HG03064 (cell line): ENCODE measurements around the gene CDH4.

Experiments
- ATAC-seq: cut with Tn5 transposase; IDR thresholded peaks from one replicate; pipeline ENCODE4 v1.9.1; 2021; ENCODE audit warnings: low read depth; ENCODE audit not compliant: unreplicated experiment

The CDH4 gene

DNA sequence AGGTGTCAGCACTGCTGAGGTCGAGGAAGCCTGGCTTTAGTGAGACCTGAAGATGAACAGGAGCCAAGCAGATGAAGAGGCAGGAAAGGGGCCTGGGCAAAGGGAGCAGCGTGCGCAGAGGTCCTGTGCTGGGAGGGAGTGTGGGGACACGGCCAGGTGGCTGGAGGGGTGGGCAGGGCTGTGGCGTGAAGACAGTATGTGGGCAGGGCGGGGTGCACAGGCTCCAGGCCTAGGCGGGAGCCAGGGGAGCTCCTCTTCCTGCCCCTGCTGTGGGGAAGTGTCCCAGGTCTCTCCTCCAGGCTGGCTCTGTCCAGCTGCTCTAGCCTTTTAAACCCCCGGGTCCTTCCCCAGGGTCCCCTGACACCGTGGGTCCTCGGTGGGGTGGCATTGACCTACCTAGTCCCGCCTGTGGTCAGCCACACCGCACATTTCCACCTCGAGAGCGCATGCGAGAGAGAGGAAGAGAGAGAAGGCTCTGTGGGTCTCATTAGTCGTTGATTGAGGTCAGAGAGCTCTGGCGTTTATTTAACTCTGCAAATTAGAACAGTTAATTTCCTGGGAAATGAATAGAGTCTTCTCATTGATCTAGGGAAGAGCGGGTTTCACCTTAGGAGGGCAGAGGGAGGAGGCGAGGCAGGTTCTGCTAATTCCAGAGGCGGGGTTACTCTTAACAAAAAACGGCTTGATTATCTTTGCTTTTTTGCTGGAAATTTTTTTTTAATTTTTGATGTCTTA is 68.8 kb downstream of the CDH4 start:
- ATAC-seq, result no peak

DNA sequence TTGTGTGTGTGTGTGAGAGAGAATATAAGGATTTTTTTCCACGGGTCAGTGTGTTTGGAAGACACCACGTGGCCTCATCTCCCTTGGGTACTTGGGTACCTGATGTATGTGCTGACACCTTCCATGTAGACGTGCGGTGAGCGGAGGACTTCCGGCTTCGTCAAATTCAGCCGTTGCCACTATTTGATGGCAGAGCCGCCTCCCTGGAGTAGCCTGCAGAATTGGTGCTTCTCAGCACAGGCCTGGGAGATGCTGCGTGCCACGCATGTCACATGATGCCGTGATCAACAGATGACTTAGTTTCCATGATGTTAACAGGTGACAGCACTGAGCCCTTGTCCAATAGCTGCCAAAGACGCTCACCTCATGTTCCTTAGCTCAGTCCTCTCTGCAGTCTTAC is 69.4 kb downstream of the CDH4 start:
- ATAC-seq, result no peak

DNA sequence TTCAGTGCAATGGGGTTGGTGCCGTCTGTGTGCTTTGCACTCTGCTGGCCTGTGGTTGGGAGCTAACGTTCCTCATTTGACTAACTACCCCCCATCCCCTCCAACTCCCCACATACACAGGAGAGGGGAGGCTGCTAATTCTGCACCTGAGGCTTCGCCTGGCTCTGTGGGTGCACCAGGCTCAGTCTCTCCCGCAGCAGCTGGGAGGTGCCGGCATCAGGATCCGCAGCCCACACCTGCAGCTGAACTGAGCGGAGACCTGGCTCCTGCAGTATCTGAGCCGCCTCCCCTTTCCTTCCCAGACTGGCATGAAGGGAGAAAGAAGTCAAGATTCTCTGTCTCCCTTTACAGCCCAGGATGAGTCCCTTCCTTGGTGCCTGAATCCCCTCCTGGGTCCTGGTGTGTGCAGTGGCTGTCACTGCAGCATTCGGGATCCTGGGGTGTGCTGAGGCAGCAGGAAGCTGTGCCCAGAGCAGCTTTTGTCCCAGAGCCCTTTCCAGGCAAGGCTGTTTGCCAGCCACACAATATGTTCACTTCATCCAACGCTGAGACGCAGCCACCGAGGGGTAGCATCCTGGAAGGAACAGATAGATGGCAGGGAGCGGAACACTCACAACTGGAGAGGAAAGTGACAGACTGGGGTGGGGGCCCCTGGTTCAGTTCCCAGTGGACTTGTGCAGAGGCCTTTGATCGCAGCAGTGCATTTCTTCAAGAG is 70.2 kb downstream of the CDH4 start:
- no peak for ATAC-seq

DNA sequence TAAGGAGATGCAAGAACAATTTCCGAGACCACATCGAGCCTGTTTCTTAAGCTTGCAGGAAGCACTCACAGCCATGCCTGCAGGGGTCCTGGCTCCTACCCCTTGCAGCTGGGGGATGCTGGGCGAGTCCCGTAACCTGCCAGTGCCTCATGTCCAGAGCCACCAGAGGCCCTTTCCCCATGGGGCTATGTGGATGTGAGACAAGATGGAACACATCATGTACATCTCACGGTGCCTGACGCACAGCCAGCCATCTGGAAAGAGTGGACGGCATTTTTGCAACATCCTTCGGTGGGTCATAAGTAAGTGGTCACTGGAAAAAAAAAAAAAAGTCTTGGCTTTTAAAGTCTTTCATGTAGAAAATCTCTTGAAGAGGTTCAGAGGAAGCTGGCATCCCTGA is 72.8 kb downstream of the CDH4 start:
- no peak for ATAC-seq

DNA sequence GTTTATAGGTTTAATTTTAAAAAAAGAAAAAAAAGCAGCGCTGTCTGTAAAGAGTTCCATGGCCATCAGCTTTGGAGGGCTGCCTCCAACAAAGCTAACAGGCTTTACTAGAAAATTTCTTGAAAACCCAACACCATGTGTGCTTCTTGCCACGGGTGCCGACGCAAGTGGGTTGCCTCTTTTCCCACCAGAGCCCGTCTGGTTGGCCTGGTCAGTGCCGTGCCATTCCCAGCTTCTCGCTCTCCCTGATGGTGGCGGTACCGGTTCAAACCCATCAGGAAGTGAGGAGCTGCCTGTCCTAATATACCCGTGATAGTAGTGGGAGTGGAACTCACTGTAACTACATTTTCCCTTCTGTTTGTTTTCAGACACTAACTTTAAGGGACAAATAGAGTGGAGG is 73.7 kb downstream of the CDH4 start:
- no peak for ATAC-seq

DNA sequence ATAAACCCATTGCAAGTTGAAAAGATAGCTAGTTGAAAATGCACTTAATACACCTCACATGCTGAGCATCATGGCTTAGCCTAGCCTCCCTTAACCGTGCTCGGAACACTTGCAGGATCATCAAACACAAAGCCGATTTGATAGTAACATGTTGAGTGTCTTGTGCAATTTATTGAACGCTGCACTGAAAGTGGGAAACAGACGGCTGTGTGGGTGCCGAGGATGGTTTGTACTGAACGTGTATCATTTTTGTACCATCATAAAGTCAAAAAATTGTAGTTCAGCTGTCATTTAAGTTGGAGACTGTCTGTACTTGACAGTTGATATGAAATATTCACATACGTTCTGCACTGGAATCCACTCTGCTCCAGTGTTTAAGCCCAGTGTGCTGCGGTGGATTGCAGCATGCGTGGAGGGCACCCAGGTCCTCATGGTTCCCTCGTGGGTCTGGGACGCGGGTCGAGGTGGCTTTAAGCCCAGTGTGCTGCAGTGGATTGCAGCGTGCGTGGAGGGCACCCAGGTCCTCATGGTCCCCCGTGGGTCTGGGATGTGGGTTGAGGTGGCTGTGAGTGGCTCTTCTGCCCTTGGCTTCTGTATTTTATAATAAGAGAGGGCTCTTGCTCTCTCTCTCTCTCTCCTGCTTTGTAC is 77.0 kb downstream of the CDH4 start:
- ATAC-seq, result no peak

DNA sequence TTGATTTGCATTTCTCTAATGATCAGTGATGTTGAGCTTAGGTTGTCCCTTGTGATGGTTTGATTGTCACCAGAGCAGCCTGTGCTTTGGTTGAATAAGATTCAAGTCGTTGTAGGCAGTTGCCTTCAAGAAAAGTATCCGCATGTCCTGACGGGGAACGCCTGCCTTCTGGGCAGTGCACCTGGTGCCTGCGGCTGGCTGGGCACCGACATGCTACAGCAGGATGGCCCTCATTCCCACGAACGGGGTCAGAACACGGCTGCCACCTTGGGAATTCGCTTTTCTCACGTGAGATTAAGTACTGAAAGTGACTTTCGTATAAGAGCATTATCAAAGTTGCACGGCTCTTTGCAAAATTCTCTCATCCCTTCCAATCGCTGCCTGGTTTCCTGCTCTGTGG is 78.4 kb downstream of the CDH4 start:
- no peak for ATAC-seq

DNA sequence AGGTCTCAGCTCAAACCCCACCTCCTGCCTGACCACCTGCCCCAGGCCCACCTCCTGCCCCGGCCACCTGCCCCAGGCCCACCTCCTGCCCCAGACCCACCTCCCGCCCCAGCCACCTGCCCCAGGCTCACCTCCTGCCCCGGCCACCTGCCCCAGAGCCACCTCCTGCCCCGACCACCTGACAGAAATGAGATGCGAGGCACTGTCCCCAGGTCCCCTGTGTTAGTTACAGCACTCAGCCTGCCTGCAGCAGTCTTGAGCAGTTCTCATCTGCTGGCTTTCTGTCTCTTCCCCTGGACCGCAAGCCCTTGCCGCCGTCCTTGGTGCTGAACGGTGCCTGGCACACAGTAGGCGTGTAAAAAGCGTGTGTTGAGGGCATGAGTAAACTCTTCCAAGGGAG is 79.5 kb downstream of the CDH4 start:
- ATAC-seq, result no peak

DNA sequence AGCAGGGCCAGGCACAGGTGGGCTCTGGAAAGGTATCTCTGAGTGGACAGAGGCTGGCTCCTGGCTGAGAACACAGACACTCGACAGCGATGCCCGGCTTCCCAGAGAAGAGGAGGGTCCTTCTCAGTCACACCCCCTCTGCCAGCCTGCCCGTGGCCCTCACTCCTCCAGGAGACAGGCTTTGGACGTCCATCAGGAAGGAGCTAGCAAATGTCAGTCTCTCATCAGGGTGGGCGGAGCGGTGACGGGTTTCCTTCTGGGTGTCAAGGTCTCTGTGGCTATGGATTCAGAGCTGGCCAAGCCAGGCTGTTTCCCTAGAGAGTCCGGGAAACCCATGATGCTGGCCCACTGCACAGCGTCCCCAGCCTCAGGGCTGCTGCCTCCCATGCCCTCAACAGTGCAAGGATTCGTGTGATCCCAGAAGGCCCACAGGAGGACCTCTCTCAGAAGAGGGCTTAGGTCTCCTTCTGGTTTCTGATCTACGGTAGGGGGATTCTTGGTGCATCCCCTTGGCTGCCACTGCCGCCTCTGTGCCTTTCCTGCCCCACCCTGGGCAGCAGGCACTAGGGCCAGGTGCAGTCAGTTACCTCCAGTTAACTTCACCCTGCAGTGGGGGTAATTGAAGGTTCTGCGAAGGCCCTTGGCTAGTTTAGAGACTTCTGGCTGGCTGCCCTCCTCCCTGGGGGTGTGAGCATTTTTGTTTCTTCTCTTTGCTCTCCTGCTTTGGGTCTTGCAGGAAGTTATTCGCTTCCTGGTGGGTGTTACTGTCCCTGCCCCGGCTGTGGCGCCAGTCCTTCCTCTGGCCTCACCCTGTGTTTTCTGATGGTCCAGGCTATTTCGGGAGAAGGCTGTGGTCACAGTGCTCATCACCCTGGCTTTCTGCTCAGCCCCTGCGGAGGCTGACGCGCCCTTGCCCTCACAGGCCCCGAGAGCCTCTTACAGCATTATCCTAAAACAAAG is 80.2 kb downstream of the CDH4 start:
- no peak for ATAC-seq

DNA sequence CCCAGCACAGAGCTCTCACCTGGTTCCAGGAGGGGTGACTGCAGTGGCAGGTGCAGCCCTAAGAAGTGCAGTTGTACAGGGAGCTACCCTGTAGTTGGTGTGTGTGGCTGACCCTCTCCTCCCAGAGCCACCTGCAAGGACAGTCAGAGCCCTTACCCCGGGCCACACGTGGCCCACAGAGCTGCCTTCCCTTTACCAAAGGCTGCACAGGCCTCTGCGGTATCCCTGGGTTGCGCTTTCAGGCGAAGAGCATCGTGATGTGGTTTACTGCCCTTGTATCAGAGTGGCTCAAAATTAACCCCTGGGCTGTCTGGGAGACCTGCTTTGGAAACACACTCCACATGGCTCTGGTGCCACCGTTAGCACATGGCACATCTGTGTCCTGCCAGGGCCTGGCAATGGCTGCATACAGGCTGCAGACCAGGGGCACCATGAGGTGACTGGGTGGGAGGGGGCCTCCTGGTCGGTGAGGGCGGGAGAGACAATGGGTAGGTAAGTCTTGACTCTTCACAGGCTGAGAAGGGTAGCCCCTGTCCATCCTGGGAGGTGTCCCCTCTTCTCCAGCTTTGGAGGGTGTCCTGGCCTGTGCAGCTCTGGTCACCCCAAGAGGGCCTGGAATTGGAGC is 81.5 kb downstream of the CDH4 start:
- ATAC-seq, result no peak

DNA sequence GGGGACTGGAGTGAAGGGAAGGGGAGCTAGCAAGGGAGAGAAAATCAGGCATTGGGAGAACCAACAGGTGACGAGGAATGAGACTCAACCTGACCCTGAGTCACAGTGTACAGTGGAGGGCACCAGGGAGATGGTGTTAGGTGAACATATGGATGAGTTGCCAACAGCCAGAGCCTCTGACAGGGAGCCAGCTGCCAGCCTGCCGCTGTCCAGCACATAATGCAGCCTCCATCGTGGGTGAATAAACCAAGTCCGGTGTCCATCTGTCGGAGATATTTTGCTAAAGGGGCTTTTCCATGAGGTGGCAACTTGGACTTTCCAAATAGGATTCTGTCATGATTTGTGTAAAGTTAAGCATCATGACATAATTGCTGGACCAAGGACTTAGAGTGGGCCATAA is 88.1 kb downstream of the CDH4 start:
- ATAC-seq, result no peak

DNA sequence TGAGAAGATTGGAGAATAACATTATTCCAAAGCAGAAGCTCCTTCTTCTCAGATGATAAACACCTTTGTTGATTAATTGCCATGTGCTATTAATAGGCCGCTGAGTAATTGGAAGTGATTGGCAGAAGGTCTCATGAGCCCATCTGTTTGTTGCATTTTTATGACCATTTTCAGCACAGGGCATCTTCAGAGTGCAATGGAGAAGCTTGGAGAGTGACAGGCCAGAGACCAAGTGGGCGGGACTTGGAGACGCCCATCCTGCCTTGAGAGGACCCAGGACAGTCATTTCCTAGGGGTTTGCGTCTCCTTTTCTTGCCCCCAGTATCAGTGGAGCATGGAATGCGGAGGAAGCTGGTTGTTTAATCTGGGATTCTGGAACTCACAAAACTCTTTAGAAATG is 89.5 kb downstream of the CDH4 start:
- no peak for ATAC-seq

DNA sequence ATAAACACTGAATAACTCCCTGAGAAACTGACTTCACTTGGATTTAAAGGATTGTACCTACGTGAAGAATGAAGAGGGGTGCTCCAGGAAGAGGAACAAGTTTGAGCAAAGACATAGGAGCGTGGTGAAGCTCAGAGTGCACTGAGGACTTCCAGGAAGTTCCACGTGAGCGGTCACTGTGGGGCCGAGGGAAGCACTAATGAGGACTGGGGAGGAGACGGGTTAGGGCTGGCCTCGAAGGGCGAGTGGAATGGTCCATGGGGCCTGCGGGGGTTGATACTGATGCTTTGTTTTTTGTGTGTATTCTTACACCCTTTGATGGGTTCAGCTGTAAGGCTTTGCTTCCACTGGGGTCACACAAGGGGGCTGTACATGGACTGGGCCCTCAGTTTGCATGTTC is 91.9 kb downstream of the CDH4 start:
- ATAC-seq, result no peak

DNA sequence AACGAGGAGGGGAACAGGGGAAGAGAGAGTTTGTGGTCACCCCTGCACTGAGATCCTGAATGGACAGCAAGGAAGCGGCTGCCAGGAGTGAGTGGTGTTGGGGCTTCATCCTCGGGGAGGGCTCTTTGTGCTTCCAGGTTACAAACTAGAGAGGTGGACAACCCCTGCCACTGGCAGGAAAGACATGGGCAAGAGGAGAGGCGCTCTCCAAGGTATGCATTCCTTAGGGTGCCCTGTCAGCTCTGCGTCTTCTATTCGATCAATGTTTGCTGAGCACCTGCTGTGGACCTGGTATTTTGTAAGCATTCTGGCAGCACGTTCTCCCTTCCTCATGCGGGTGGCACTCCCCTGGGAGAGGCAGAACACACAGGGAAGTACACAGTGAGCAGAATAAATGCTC is 93.6 kb downstream of the CDH4 start:
- no peak for ATAC-seq

DNA sequence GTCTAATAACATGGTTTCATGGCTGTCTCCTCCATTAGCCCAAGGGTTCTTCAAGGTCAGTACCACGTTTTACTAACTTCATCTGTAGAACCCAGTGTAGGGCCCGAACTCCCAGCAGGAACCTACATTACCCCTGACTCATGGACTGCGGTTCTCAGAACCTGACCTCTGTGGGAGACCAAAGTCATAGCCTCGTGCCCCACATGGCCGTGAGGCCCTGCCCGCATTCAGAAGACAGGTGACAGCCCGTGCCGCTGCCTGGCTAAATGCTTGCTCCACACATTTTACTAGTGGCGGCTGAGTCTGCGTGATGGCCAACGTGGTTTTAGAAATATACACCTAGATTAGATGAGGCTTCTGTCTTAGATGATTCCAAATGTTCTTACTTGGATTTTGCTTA is 94.9 kb downstream of the CDH4 start:
- ATAC-seq, result no peak

DNA sequence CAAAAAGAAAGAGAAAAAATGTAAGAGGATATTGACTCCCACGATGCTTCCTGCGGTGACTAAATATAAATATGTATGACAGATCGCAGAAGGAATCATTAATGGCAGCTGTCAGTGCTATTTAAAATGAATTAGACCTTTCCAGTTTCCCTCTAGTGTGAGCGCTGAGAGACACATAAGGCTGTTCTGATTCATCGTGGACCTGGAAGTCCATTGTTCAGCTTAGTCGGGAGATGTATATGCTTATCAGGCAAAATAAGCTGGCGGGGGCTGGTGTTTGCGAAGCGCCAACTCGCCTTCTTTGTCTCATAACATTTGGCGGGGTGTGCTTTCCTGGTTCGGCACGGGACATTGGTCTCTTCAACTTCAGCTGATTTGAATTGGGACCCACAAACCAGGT is 95.4 kb downstream of the CDH4 start:
- no peak for ATAC-seq

DNA sequence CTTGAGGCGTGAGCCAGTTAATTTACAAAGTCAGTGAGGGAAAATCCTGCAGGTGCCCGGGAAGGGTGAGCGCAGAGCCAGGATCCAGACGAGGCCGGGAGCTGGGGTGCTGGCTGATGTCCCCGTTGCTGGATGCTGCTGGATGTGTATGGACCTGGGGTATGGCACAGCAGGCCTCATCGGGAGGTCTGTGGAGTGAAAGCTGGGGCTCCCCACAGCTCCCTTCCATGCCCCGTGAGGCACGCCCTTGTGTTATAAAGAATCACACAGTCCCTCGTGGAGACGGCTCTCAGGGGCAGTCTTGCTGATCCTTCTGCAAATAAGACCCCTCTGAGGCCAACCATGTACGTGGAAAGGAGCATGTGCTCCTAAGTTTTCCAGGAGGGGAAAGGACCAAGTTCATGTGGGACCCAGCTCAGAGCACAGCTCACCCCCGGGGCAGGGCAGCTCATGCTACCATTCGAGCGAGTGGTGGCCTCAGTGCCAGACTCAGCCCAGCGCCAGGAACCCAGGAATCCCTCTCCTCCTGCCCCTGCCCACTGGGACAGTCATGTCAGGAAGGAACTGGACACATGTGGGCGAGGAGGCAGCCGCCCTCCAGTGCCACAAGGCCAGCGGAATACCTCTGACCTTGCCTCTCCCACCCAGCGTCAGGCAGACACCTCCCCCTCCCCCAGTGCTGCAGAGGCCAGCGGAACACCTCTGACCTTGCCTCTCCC is 97.5 kb downstream of the CDH4 start:
- ATAC-seq, result no peak

DNA sequence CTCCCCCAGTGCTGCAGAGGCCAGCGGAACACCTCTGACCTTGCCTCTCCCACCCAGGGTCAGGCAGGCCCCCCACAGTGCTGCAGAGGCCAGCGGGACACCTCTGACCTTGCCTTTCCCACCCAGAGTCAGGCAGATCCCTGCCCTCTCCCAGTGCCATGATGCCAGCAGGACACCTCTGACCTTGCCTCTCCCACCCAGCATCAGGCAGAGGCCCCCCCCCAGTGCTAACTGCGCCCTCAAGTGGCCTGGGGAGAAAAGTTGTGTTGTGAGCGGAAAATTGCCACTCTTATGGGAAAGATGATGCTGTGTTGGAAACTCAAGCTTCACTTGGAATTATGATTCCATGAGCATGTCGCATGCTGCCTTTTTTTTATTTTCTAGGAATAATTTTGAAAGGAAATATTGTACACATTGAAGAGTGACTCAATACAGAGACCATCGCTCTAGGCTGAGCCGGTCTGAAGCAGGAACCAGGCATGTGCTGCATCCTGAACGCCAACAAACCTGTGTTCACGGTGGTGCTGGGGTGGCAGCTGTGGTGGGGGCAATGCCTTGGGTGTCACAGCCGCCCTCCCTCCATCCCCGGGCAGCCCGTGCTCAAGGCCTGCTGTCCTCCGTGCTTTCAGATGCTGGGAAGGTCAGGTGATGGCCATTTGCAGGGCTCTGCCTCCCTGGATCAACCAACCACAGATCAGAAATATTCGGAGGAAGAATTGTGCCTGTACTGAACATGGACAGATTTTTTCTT is 98.6 kb downstream of the CDH4 start:
- ATAC-seq, result no peak
